Neural cell (in vitro differentiated cells): ENCODE results near the gene SIMC1. TPM values are rescaled to one million over a fixed set of nuclear protein-coding genes. Genes with fewer than 3 reads are reported as not detected.

Experiments used
- H2AFZ ChIP-seq: fragments of 200-600, 300-800 bp; sonication (generic), shearing (Covaris generic); 2 replicates; pipeline ENCODE4 v1.6.0; 2014; ENCODE audit warnings: low read depth, mild to moderate bottlenecking, antibody characterized with exemption, low read length, moderate library complexity
- H3F3A ChIP-seq: fragments of 200-600 bp; shearing (Covaris generic); 2 replicates; pipeline ENCODE4 v1.6.1; 2016; ENCODE audit warnings: mild to moderate bottlenecking, moderate library complexity, mixed read lengths, antibody characterized with exemption, low read length; ENCODE audit not compliant: insufficient read depth, poor library complexity, severe bottlenecking
- H3K27ac ChIP-seq: fragments of 200-600, 300-800 bp; sonication (generic), shearing (Covaris generic); 2 replicates; pipeline ENCODE4 v1.5.1; 2014; ENCODE audit warnings: mild to moderate bottlenecking, low read length, moderate library complexity
- H3K27me3 ChIP-seq: fragments of 300-800, 200-600 bp; sonication (generic), shearing (Covaris generic); 2 replicates; pipeline ENCODE4 v1.6.0; 2014; ENCODE audit warnings: mild to moderate bottlenecking, low read depth, low read length, moderate library complexity; ENCODE audit not compliant: insufficient read depth
- H3K36me3 ChIP-seq: fragments of 300-800, 200-600 bp; sonication (generic), shearing (Covaris generic); 2 replicates; pipeline ENCODE4 v1.5.1; 2014; ENCODE audit warnings: mild to moderate bottlenecking, antibody characterized with exemption, low read length, moderate library complexity; ENCODE audit not compliant: insufficient read depth
- H3K4me2 ChIP-seq: fragments of 300-800, 200-600 bp; sonication (generic), shearing (Covaris generic); 2 replicates; pipeline ENCODE4 v1.6.0; 2014; ENCODE audit warnings: mild to moderate bottlenecking, low read length
- H3K4me3 ChIP-seq: fragments of 300-800, 200-600 bp; sonication (generic), shearing (Covaris generic); 2 replicates; pipeline ENCODE4 v1.5.1; 2014; ENCODE audit warnings: mild to moderate bottlenecking, low read length, moderate library complexity
- H3K79me2 ChIP-seq: fragments of 200-600 bp; shearing (Covaris generic); replicated peaks from 2 replicates; pipeline ENCODE4 v1.6.0; 2014; ENCODE audit warnings: mild to moderate bottlenecking, low read length, moderate library complexity; ENCODE audit not compliant: insufficient read depth
- H3K9ac ChIP-seq: fragments of 300-800, 200-600 bp; sonication (generic), shearing (Covaris generic); 2 replicates; pipeline ENCODE4 v1.6.1; 2016; ENCODE audit warnings: mild to moderate bottlenecking, low read length, mixed read lengths
- H3K9me2 ChIP-seq: fragments of 200-600 bp; shearing (Covaris generic); 2 replicates; pipeline ENCODE4 v1.6.1; 2016; ENCODE audit warnings: mild to moderate bottlenecking, low read length, mixed read lengths; ENCODE audit not compliant: insufficient read depth
- H3K9me3 ChIP-seq: fragments of 200-600, 300-800 bp; sonication (generic), shearing (Covaris generic); 2 replicates; pipeline ENCODE4 v1.6.1; 2016; ENCODE audit warnings: mild to moderate bottlenecking, mixed run types, low read length, moderate library complexity, mixed read lengths
- H4K20me1 ChIP-seq: fragments of 200-600 bp; shearing (Covaris generic); 2 replicates; pipeline ENCODE4 v1.6.1; 2016; ENCODE audit warnings: mild to moderate bottlenecking, mixed run types; ENCODE audit not compliant: insufficient read depth
- EP300 ChIP-seq: fragments of 450-650 bp; conservative IDR thresholded peaks from 2 replicates; pipeline ENCODE4 v1.6.1; 2014; ENCODE audit warnings: antibody characterized with exemption, mild to moderate bottlenecking, moderate library complexity; ENCODE audit not compliant: poor library complexity, severe bottlenecking
- EZH2 ChIP-seq: fragments of 200-600, 300-800 bp; shearing (Covaris generic), sonication (generic); IDR thresholded peaks from 2 replicates; pipeline ENCODE4 v1.6.1; 2014; ENCODE audit warnings: antibody characterized with exemption, low read length, borderline replicate concordance, mild to moderate bottlenecking; ENCODE audit not compliant: insufficient read depth, poor library complexity, severe bottlenecking
- MXI1 ChIP-seq: fragments of 450-650 bp; conservative IDR thresholded peaks from 2 replicates; pipeline ENCODE4 v1.6.1; 2014; ENCODE audit warnings: antibody characterized with exemption, mild to moderate bottlenecking; ENCODE audit not compliant: poor library complexity, severe bottlenecking
- POLR2AphosphoS5 ChIP-seq: IDR thresholded peaks from 2 replicates; pipeline ENCODE4 v1.6.1; 2012
- RAD21 ChIP-seq: fragments of 450-650 bp; conservative IDR thresholded peaks from 2 replicates; pipeline ENCODE4 v1.6.1; 2014; ENCODE audit warnings: antibody characterized with exemption, mild to moderate bottlenecking, moderate library complexity
- SMC3 ChIP-seq: fragments of 450-650 bp; conservative IDR thresholded peaks from 2 replicates; pipeline ENCODE4 v1.6.1; 2014; ENCODE audit warnings: antibody characterized with exemption, mild to moderate bottlenecking, moderate library complexity; ENCODE audit not compliant: poor library complexity
- TAF1 ChIP-seq: IDR thresholded peaks from 2 replicates; pipeline ENCODE4 v1.6.1; 2012; ENCODE audit warnings: low read depth
- polyA plus RNA-seq: library from polyadenylated mRNA; depleted of rRNA; stranded (reverse); fragments of >200 nt; gene quantifications from 2 replicates; pipeline ENCODE4 v1.2.3, GENCODE V29; 2014
- TF ChIP-seq, protein P1 (sequence below): fragments of 450-650 bp; IDR thresholded peaks from 2 replicates; pipeline ENCODE4 v1.5.1; 2014; ENCODE audit warnings: antibody characterized with exemption, mild to moderate bottlenecking, moderate library complexity; ENCODE audit not compliant: poor library complexity, severe bottlenecking
- TF ChIP-seq, protein P2 (sequence below): IDR thresholded peaks from 2 replicates; pipeline ENCODE4 v1.6.1; 2012; ENCODE audit warnings: borderline replicate concordance

SIMC1 gene
- polyA plus RNA-seq, 1 donor from 2014 or later, result 20.7 TPM

DNA sequence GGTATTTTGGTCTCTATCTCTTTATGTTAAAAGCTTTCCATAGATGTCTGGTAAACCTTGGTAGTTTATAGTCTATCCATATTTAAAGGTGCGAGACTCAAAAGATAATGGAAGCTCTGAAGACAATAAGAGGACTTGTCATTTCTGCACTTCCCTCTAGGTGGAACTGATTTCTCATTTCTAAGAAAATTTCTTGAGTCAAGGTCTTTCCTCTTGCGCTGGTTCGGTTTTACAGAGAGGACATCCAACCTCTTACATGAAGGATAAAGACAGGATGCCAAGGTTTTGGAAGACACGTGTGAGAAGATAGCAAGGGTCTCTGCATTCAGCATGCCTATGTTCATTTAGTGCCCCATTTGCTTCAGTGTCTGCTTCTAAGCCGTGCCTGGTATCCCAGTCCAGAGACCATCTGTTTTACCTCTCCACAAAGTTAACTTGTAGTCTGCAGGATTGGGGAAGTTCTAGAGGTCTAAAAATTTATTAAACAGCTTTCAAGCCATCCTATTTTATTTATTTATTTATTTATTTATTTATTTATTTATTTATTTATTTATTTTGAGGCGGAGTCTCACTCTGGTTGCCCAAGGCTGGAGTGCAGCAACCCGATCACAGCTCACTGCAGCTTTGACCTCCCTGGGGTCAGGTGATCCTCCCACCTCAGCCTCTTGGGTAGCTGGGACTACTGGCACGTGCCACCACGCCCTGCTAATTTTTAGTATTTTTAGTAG is 81.8 kb downstream of the SIMC1 start:
- no peaks in the 10 kb centered on the region for H3K27me3 ChIP-seq
- H4K20me1 ChIP-seq, result no peaks in the 10 kb centered on the region
- H3K9me2 ChIP-seq, result no peaks in the 10 kb centered on the region
- H3K9ac ChIP-seq, result no peak overlapping the region
- no peak overlapping the region for H3K4me2 ChIP-seq
- H3K4me3 ChIP-seq, result no peak overlapping the region
- no peaks in the 10 kb centered on the region for H3K9me3 ChIP-seq
- H3K36me3 ChIP-seq, result no peaks in the 10 kb centered on the region
- TF ChIP-seq, protein P1, sequence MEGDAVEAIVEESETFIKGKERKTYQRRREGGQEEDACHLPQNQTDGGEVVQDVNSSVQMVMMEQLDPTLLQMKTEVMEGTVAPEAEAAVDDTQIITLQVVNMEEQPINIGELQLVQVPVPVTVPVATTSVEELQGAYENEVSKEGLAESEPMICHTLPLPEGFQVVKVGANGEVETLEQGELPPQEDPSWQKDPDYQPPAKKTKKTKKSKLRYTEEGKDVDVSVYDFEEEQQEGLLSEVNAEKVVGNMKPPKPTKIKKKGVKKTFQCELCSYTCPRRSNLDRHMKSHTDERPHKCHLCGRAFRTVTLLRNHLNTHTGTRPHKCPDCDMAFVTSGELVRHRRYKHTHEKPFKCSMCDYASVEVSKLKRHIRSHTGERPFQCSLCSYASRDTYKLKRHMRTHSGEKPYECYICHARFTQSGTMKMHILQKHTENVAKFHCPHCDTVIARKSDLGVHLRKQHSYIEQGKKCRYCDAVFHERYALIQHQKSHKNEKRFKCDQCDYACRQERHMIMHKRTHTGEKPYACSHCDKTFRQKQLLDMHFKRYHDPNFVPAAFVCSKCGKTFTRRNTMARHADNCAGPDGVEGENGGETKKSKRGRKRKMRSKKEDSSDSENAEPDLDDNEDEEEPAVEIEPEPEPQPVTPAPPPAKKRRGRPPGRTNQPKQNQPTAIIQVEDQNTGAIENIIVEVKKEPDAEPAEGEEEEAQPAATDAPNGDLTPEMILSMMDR, result no peak
- no peak for TF ChIP-seq RAD21
- TF ChIP-seq MXI1, result no peak
- TF ChIP-seq TAF1, result no peak
- no peak for TF ChIP-seq EZH2
- TF ChIP-seq POLR2AphosphoS5, result no peak
- TF ChIP-seq, protein P2, sequence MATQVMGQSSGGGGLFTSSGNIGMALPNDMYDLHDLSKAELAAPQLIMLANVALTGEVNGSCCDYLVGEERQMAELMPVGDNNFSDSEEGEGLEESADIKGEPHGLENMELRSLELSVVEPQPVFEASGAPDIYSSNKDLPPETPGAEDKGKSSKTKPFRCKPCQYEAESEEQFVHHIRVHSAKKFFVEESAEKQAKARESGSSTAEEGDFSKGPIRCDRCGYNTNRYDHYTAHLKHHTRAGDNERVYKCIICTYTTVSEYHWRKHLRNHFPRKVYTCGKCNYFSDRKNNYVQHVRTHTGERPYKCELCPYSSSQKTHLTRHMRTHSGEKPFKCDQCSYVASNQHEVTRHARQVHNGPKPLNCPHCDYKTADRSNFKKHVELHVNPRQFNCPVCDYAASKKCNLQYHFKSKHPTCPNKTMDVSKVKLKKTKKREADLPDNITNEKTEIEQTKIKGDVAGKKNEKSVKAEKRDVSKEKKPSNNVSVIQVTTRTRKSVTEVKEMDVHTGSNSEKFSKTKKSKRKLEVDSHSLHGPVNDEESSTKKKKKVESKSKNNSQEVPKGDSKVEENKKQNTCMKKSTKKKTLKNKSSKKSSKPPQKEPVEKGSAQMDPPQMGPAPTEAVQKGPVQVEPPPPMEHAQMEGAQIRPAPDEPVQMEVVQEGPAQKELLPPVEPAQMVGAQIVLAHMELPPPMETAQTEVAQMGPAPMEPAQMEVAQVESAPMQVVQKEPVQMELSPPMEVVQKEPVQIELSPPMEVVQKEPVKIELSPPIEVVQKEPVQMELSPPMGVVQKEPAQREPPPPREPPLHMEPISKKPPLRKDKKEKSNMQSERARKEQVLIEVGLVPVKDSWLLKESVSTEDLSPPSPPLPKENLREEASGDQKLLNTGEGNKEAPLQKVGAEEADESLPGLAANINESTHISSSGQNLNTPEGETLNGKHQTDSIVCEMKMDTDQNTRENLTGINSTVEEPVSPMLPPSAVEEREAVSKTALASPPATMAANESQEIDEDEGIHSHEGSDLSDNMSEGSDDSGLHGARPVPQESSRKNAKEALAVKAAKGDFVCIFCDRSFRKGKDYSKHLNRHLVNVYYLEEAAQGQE, result no peak
- no peak for TF ChIP-seq SMC3
- TF ChIP-seq EP300, result no peak
- H3F3A ChIP-seq, result no peaks in the 10 kb centered on the region
- no peaks in the 10 kb centered on the region for H3K79me2 ChIP-seq
- no peak overlapping the region for H3K27ac ChIP-seq
- H2AFZ ChIP-seq, result no peak overlapping the region

DNA sequence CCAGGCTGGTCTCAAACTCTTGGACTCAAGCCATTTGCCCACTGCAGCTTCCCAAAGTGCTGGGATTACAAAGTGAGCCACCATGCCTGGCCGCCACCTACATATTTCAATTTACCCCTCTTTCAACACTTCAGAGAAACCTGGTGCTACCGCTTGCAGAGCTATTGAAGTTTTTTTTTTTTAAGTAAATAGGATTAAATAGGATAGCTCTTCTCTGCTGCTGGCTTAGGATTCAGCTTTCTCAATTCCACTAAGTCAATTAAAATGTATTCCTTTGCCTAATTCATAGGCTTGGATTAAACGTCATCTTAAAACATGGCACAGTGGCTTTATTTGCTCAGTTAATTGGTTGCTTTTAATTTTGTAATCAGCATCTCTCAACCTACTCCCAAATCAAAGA is 82.4 kb downstream of the SIMC1 start:
- H3K36me3 ChIP-seq, result no peaks in the 10 kb centered on the region
- no peaks in the 10 kb centered on the region for H4K20me1 ChIP-seq
- H3K4me3 ChIP-seq, result no peak overlapping the region
- no peak overlapping the region for H3K27ac ChIP-seq
- H3F3A ChIP-seq, result no peaks in the 10 kb centered on the region
- H3K9me3 ChIP-seq, result no peaks in the 10 kb centered on the region
- TF ChIP-seq, protein P1, result no peak
- TF ChIP-seq EP300, result no peak
- TF ChIP-seq, protein P2, result no peak
- no peak for TF ChIP-seq TAF1
- no peak for TF ChIP-seq MXI1
- no peak for TF ChIP-seq EZH2
- TF ChIP-seq RAD21, result no peak
- TF ChIP-seq SMC3, result no peak
- no peaks in the 10 kb centered on the region for H3K9me2 ChIP-seq
- H3K79me2 ChIP-seq, result no peaks in the 10 kb centered on the region
- H2AFZ ChIP-seq, result no peak overlapping the region
- H3K27me3 ChIP-seq, result no peaks in the 10 kb centered on the region
- no peak overlapping the region for H3K4me2 ChIP-seq
- H3K9ac ChIP-seq, result no peak overlapping the region
